MM.1S (cell line): Measurements from ENCODE around the gene TTLL11.

Experiments used
- DNase-seq: peaks from one replicate; pipeline ENCODE4 v3.0.0-alpha.2; 2015
- H2AFZ ChIP-seq: fragments of 300-600 bp; sonication (generic); 2 replicates; pipeline ENCODE4 v1.6.0; 2016; ENCODE audit warnings: antibody characterized with exemption, low read length
- H3F3A ChIP-seq: fragments of 300-600 bp; sonication (generic); 2 replicates; pipeline ENCODE4 v1.6.1; 2016; ENCODE audit warnings: mild to moderate bottlenecking, antibody characterized with exemption, low read length, moderate library complexity, mixed read lengths; ENCODE audit not compliant: insufficient read depth
- H3K27ac ChIP-seq: fragments of 300-600 bp; sonication (generic); 2 replicates; pipeline ENCODE4 v1.5.1; 2016; ENCODE audit warnings: mild to moderate bottlenecking, low read length
- H3K27me3 ChIP-seq: fragments of 300-600 bp; sonication (generic); replicated peaks from 2 replicates; pipeline ENCODE4 v1.6.0; 2016; ENCODE audit warnings: low read length; ENCODE audit not compliant: insufficient read depth
- H3K36me3 ChIP-seq: fragments of 300-600 bp; sonication (generic); replicated peaks from 2 replicates; pipeline ENCODE4 v1.6.1; 2016; ENCODE audit warnings: mild to moderate bottlenecking, low read length, mixed read lengths; ENCODE audit not compliant: insufficient read depth
- H3K4me1 ChIP-seq: fragments of 300-600 bp; sonication (generic); 2 replicates; pipeline ENCODE4 v1.6.1; 2016; ENCODE audit warnings: low read length, mixed read lengths
- H3K4me2 ChIP-seq: fragments of 300-600 bp; sonication (generic); 2 replicates; pipeline ENCODE4 v1.6.0; 2016; ENCODE audit warnings: low read depth, low read length
- H3K4me3 ChIP-seq: fragments of 300-600 bp; sonication (generic); 2 replicates; pipeline ENCODE4 v1.5.1; 2016; ENCODE audit warnings: low read length, mixed read lengths
- H3K79me2 ChIP-seq: fragments of 300-600 bp; sonication (generic); 2 replicates; pipeline ENCODE4 v1.6.1; 2016; ENCODE audit warnings: mixed run types, low read length, mixed read lengths
- H3K9ac ChIP-seq: fragments of 300-600 bp; sonication (generic); 2 replicates; pipeline ENCODE4 v1.6.1; 2016; ENCODE audit warnings: low read length, mixed read lengths
- H3K9me2 ChIP-seq: fragments of 300-600 bp; sonication (generic); replicated peaks from 2 replicates; pipeline ENCODE4 v1.6.1; 2016; ENCODE audit warnings: mild to moderate bottlenecking, low read length, mixed read lengths; ENCODE audit not compliant: insufficient read depth
- H3K9me3 ChIP-seq: fragments of 300-600 bp; sonication (generic); replicated peaks from 2 replicates; pipeline ENCODE4 v1.6.1; 2016; ENCODE audit warnings: mild to moderate bottlenecking, low read length, mixed read lengths; ENCODE audit not compliant: insufficient read depth
- H4K20me1 ChIP-seq: fragments of 300-600 bp; sonication (generic); 2 replicates; pipeline ENCODE4 v1.6.1; 2016; ENCODE audit warnings: mild to moderate bottlenecking, low read length, moderate library complexity, mixed read lengths; ENCODE audit not compliant: insufficient read depth
- CTCF ChIP-seq: fragments of 300-600 bp; sonication (generic); IDR thresholded peaks from 2 replicates; pipeline ENCODE4 v1.5.1; 2016; ENCODE audit warnings: antibody characterized with exemption, low read length, mixed read lengths
- EZH2 ChIP-seq: fragments of 300-600 bp; sonication (generic); optimal IDR thresholded peaks from 2 replicates; pipeline ENCODE3; 2017; ENCODE audit warnings: low read depth, mild to moderate bottlenecking, antibody characterized with exemption, low read length, mixed read lengths
- EZH2phosphoT487 ChIP-seq: fragments of 300-600 bp; sonication (generic); IDR thresholded peaks from 2 replicates; pipeline ENCODE4 v1.6.1; 2018; ENCODE audit warnings: antibody characterized with exemption, low read length

The TTLL11 gene

GRCh38 chr9:121816449-121816817 lies 276.7 kb downstream of the TTLL11 start:
- TF ChIP-seq EZH2phosphoT487, result no peak
- no peak for TF ChIP-seq CTCF
- TF ChIP-seq EZH2, result no peak
- DNase-seq, result no peak
- Histone ChIP-seq H3K79me2 (no peaks in the 10 kb centered on the region), H3F3A (no peaks in the 10 kb centered on the region), H4K20me1 (no peaks in the 10 kb centered on the region), H3K27me3 (no peaks in the 10 kb centered on the region), H2AFZ (no peak overlapping the region), H3K4me3 (no peak overlapping the region), H3K27ac (no peak overlapping the region), H3K4me2 (no peak overlapping the region), H3K4me1 (no peaks in the 10 kb centered on the region), H3K36me3 (no peaks in the 10 kb centered on the region), H3K9me3 (no peaks in the 10 kb centered on the region), H3K9ac (no peak overlapping the region), H3K9me2 (no peaks in the 10 kb centered on the region)

- no peak overlapping the region for H3K9ac ChIP-seq
- no peaks in the 10 kb centered on the region for H3K4me1 ChIP-seq
- H3K4me2 ChIP-seq, result no peak overlapping the region
- no peaks in the 10 kb centered on the region for H3K9me3 ChIP-seq
- H4K20me1 ChIP-seq, result no peaks in the 10 kb centered on the region
- no peak overlapping the region for H2AFZ ChIP-seq
- no peaks in the 10 kb centered on the region for H3K36me3 ChIP-seq
- H3K79me2 ChIP-seq, result no peaks in the 10 kb centered on the region
- no peaks in the 10 kb centered on the region for H3K9me2 ChIP-seq
- H3K27ac ChIP-seq, result no peak overlapping the region
- no peak overlapping the region for H3K4me3 ChIP-seq
- H3K27me3 ChIP-seq, result no peaks in the 10 kb centered on the region
- TF ChIP-seq CTCF (no peak), EZH2 (no peak), EZH2phosphoT487 (no peak)
- DNase-seq, result no peak
- no peaks in the 10 kb centered on the region for H3F3A ChIP-seq
These were observed 277.3 kb downstream of the TTLL11 start for GRCh38 chr9:121815546-121816448.

- Histone ChIP-seq H3K4me3 (no peak overlapping the region), H3K9me2 (no peaks in the 10 kb centered on the region), H3K27me3 (no peaks in the 10 kb centered on the region), H4K20me1 (no peaks in the 10 kb centered on the region), H3K9me3 (no peaks in the 10 kb centered on the region), H3K4me1 (no peaks in the 10 kb centered on the region), H3K27ac (no peak overlapping the region), H3F3A (no peaks in the 10 kb centered on the region), H3K9ac (no peak overlapping the region), H2AFZ (no peak overlapping the region), H3K4me2 (no peak overlapping the region), H3K79me2 (no peaks in the 10 kb centered on the region), H3K36me3 (no peaks in the 10 kb centered on the region)
- TF ChIP-seq EZH2 (no peak), CTCF (no peak), EZH2phosphoT487 (no peak)
- DNase-seq, result no peak
These were observed 278.0 kb downstream of the TTLL11 start for GRCh38 chr9:121815084-121815483.
